ENCODE measurements around the gene ZNF573.
A peak's percentile ranks its signal among the peaks of the same experiment; 100 is the strongest.
"Not testable (repeated sequence)": the region's sequence is repeated elsewhere in the genome, so short reads cannot be mapped to it uniquely, and the experiment has no call there.

Gene ZNF573

DNA sequence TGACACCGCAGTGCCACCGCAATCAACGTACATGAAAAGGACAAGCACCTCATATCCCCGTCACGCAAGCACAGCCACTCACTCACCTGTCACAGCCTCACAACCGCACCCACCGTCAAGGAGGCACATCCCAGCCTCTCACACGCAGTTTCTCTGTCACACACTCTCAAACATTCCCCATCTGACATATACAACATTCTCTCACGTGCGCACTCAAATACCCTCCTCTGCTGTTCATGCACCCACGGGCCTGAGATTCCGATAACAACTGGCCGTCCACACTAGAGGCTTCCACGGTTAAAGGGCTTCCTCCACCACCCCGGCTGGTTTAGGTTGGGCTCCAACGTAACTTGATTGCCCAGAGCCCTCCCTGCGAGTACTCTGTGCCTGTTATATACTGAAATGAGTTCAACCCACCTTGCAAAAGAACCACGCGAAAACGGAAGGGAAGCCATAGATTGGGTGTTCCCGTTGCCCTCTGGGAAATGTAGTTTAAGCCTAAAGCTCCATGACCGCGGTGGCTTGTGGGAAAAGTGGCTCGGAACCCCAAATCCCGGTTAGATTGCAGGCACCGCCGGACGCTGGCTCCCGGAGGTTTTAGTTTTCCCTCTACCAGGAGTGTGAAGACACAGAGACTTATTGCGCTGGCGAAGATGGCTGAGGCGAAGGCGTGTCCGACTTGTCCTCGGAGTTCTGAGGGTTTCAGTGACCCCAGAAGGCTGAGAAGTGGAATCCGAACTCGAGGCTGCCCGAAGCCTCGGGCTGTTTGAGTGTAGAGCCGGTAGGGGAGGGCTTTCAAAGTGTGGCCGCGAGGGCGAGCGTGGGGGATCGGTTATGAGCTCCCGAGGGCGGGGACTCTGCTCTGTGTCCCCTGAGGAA, at the start of gene ZNF573:
ZNF573 (minus strand) TSS at position 460 of the 879 bp plus-strand sequence. CDS start 5,857 bp downstream, outside the sequence.
- peak; percentile 88 for DNase-seq (ENCODE audit: low spot score)

DNA sequence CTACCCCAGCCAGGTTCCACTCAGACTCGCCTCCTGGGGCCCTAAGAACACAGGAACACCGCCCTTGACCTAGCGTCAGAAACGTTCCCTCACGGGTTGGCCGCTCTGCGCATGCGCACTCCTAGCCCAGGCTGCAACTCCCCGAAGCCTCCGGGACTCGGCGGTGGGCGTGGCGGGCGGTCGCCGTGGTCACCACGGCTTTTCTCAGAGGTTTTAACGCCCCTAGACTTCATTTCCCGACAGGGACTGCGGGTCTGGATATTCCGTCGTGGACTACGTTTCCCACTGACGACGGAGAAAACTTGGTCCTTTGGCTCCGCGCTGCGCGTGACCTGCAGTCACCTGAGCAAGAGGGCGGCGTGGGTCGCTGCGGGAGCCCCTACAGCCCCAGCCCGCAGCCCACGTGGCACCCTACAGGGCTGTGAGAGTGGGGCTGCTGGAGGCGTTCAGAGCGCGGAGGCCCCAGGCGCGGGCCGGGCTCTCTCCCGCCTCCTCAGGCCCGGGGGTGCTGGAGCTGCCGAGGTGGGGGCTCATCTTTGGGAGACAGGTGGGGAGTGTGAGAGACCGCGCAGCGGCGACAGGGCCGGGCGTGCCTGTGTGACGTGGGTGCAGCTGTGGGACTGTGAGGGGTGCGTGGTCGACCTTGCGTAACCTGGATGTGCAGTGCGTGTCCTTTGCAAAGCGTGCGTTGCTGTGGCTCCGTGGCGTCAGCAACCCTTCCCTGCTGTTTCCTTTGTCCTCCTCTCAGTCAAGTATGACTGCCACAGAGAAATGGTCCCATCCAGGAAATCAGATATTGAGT, 38.0 kb upstream of the ZNF573 start:
- DNase-seq (ENCODE audit: low spot score) = peak; percentile 33

DNA sequence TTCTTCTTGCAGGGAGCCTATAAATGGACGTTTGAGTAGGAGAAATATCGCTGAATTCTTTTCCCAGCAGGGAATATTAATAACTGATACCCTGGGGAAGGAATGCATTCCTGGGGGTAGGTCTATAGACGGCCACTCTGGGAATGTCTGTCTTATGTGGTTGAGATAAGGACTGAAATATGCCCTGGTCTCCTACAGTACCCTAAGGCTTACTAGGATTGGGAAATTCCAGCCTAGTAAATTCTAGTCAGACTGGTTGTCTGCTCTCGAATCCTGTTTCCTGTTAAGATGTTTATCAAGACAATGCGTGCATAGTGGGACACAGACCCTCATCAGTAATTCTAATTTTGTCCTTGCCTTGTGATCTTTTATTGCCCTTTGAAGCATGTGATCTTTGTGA, 36.2 kb upstream of the ZNF573 start:
- not testable (repeated sequence) for DNase-seq (ENCODE audit: low spot score)

DNA sequence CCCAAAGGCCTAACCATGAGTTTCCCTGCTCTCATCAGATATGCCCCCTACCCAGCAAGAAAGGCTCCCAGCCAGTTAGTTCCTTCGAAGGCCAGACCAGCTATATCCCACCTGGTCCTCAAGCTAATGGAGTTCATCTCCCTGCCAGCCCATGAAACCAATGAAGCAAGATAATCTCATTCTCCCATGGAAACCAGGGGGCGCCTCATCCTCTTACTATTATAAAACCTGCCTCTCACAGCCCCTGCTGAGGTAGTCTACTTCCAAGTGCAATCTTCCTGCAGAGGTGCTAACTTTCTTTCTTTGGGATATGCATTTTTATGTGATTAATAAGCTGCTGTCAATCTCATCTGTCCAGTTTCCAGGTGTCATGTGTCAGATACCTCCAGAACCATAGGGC, 34.0 kb upstream of the ZNF573 start:
- no peak for DNase-seq (ENCODE audit: low spot score)

DNA sequence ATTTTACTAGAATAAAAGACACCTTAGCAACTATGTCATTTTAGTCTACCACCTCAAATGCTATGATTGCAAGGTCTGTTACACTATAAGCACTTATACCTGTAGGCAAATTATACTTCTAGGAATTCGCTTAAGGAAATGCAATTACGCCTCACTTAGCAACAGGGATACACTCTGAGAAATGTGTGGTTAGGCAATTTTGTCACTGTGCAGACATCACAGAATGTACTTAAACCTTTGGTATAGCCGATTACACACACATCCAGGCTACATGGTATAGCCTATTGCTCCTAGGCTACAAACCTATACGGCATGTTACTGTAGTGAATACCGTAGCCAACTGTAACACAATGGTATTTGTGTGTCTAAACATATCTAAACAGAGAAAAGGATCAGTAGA, 30.0 kb upstream of the ZNF573 start:
- no peak for DNase-seq (ENCODE audit: low spot score)

DNA sequence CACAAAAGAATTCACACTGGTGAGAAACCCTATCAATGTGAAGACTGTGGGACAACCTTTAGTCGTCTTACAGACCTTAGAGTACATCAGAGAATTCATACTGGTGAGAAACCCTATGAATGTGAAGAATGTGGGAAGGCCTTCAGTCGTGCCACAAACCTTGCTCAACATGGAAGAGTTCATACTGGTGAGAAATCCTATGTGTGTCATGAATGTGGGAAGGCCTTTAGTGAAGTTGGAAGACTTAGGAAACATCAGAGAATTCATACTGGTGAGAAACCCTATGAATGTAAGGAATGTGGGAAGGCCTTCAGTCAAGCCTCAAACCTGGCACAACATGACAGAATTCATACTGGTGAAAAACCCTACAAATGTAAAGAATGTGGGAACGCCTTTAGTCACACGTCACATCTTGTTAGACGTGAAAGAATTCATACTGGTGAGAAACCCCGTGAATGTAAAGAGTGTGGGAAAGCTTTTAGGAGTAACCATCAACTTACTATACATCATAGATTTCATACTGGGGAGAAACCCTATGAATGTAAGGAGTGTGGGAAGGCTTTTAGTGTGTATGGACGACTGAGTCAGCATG, 24.0 kb upstream of the ZNF573 start:
- no peak for DNase-seq (ENCODE audit: low spot score)

DNA sequence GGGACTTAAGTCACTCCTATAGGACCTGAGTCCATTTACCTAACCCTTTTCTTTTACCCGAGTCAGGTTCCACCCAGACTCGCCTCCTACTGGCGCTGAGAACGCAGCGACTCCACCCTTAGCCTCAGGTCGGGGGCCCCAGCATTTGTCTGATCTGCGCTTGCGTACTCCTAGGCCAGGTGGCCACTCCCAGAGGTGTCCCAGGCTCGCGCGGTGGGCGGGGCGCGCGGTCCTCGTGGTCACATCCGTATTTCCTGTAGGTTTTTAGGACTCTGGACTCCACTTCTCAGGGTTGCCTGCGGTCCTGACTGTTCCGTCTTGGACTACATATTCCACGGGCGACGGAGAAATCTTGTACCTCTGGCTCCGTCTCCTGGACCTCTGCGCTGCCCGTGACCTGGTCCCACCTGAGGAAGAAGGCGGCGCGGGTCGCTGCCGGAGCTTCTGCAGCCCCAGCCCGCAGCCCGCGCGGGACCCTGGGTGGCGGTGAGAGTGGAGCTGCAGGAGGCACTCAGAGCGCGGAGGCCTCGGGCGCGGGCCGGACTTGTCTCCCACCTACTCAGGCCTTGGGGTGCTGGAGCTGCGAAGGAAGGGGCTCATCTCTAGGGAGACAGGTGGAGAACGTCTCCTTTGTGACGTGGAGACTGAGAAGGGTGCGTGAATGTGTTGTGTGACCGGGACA, 11.0 kb upstream of the ZNF573 start:
- no peak for DNase-seq (ENCODE audit: low spot score)

DNA sequence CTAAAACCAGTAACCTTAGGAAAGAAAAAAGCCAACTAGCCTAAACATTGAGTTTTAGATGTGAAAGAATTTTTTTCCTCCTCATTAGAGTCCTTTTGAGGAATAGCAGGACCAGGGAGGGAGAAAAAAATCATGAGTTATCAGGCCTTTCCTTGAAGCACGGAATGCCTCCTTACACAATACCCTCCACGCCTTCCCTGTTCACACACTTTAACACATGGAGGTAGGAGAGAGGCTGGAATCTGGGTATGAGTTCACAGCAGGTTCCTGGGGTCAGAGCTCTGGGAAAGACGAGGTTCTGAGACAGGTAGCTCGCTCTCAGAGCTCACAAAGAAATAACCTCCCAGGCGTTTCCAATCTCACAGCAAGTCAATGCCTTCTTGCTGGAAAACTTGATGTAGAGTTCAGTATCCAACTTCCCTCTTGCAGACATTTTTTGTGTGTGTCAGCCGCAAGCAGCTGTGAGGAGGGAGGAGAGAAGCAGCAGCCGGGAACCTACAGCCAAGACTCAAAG, 716 bp downstream of the ZNF573 start:
- DNase-seq (ENCODE audit: low spot score) = peak; percentile 28

DNA sequence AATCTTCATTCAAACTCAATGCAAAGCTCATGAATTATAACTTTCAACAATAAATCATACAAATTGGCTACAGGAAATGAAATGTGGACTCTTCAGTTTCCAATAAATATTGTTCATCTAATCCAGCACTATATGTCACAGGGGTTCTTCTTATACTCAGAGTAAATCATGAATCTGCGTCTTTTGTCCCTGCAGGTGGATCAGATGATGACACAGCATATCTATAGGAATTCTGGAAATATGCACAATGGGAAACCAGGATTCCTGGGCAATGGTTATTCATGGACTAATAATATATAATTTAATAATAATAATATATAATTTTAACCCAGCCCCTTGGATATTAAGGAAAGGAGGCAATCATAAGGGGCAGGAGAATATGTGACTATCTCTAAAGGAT, 8.4 kb downstream of the ZNF573 start:
- no peak for DNase-seq (ENCODE audit: low spot score)

DNA sequence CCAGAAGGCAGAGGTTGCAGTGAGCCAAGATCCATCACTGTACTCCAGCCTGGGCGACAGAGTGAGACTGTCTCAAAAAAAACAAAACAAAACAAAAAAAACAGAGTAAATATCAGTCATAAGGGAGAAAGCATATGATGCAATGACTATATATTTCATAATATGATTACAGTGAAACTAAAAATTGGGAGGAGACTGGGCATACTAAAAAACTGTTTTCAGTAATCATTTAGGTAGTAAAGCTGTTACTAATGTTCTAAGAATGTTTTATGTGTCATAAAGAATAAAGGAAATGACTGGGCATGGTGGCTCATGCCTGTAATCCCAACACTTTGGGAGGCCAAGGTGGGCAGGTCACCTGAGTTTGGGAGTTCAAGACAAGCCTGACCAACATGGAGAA, 15.9 kb downstream of the ZNF573 start:
- DNase-seq (ENCODE audit: low spot score) = no peak

DNA sequence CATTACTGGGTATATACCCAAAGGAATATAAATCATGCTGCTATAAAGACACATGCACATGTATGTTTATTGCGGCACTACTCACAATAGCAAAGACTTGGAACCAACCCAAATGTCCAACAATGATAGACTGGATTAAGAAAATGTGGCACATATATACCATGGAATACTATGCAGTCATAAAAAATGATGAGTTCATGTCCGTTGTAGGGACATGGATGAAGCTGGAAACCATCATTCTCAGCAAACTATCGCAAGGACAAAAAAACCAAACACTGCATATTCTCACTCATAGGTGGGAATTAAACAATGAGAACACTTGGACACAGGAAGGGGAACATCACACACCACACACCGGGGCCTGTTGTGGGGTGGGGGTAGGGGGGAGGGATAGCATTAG, 21.7 kb downstream of the ZNF573 start:
- DNase-seq (ENCODE audit: low spot score) = not testable (repeated sequence)

DNA sequence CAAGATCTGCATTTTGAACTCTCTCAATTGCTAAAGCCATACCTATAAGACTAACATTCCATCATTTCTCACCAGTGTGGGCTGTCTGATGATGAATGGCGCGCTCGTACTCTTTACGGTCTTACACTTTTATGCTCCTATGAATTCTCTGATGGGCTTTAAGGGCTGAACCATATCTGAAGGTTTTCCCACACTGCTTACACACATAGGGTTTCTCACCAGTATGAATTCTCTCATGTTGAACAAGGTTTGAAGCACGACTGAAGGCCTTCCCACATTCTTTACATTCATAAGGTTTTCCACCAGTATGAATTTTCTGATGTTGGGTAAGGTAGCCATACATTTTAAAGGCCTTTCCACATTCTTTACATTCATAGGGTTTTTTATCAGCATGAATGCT, 41.0 kb downstream of the ZNF573 start:
- no peak for DNase-seq (ENCODE audit: low spot score)

DNA sequence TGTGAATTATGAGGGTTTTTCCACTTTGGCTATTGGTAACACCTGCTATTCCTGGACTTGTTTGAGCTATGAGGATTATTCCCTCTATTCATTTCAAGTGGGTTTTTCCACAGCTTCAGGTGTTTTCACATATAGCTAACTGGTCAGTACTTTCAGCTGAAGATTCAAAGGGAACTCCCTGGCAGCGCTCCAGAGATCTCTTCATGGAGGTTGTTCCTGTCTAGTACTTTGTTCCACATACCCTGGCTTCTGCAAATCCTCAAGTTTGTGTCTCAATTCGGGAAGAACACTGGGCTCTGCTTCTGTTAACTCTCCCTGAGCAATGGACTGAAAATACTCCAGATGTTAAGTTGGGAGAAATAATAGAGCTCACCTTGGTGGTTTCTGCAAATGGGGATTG, 54.2 kb downstream of the ZNF573 start:
- DNase-seq (ENCODE audit: low spot score) = no peak

DNA sequence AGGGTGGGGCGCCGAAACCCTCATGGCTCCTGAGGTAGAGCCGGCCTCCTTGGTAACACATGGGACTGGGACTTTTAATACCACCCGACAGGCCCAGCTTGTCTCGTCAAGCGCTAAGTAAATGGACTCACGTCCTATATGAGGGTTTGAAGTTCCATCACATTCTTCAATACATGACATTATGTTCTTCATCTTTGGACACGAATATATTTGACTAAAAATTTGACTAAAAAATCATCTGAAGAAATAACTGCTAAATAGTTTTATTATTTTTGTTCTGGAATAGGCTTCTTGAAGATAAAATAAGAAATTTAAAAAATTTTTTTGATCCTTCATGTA, 59.5 kb downstream of the ZNF573 start:
- no peak for DNase-seq (ENCODE audit: low spot score)

DNA sequence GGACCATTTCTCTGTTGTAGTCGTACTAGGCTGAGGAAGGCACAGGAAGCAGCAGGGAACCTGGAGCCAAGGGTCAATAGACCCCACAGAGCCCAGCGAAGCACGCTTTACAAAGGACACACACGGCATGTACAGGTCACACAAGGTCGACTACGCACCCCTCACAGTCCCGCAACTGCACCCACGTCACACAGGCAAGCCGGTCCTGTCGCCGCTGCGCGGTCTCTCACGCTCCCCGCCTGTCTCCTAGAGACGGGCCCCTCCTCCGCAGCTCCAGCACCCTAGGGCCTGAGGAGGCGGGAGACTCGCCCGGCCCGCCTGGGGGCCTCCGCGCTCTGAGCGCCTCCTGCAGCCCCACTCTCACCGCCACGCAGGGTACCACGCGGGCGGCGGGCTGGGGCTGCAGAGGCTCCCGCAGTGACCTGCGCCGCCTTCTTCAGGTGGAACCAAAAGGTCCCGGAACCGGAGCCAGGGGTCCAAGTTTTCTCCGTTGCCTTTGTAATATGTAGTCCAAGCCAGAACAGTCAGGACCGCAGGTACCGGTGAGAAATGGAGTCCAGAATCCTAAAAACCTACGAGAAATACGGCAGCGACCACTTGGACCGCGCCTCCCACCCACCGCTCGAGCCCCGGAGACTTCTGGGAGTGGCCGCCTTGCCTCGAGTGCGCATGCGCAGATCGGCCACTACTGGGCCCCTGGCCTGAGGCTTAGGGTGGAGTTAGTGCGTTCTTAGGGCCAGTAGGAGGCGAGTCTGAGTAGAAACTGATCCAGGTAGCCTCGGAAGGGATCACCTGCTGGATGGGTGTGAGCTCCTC, 60.1 kb downstream of the ZNF573 start, which contains the start of gene ZNF607:
ZNF607 (minus strand) TSS at position 651 of the 816 bp plus-strand sequence. CDS start 8,143 bp downstream, outside the sequence.
- peak; percentile 97 for DNase-seq (ENCODE audit: low spot score)

DNA sequence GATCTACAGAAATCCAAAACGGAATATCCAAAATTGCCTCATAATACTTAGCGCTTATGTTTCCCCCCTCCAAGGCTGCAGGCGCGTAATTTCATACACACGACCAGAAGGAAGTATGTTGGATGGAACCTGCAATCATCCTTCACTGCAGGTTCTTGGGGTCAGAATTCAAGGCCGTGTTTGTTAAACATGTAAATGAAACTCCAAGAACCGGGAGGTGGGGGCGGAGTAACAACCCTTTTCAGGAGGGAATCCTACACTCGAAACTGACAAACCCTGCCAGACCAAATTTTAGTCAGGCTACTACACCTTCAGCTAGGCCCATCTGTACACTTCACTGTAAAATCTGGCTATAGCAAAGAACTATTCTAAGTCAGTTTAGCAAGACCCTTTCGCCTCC, 61.1 kb downstream of the ZNF573 start:
- DNase-seq (ENCODE audit: low spot score) = peak; percentile 14

DNA sequence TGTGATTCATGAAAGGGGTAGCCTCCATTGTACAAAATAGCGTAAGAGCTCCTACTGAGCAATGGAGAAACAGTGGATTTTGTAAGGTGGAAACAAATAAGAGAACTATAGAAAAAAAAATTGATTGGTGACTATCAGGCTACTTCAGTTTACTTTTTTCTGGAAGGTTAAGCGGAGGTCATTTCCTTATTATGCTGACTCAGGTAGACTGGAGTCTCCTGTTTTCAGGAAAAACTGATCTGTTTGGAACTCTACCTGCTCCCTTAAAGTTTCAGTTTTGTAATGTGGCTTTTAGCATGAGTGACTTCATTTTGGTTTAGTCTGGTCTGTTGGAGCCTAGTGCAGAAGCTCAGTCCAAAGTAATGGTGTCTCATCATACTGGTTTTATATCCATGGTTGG, 63.2 kb downstream of the ZNF573 start:
- DNase-seq (ENCODE audit: low spot score) = no peak

DNA sequence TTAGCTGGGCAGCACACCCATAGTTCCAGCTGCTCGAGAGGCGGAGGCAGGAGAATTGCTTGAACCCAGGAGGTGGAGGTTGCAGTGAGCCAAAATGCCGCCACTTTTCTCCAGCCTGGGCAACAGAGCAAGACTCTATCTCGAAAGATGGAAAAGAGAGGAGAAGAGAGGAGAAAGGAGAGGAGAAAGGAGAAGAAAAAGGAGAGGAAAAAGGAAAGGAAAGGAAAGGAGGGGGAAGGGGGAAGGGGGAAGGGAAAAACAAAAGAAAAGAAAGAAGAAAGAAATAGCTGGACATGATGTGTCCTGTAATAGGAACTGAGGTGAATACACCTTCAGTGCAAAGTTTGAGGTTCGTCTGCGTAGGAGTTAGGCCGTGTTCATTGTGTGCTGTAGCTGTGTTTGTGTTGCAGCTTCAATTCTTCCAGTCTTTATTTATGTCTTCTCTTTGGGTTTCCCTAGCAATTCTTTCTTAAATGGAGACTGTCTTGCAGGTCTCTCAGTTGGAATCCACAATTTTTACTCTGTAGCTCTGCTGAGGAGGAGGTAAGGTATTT, 73.3 kb downstream of the ZNF573 start:
- no peak for DNase-seq (ENCODE audit: low spot score)

DNA sequence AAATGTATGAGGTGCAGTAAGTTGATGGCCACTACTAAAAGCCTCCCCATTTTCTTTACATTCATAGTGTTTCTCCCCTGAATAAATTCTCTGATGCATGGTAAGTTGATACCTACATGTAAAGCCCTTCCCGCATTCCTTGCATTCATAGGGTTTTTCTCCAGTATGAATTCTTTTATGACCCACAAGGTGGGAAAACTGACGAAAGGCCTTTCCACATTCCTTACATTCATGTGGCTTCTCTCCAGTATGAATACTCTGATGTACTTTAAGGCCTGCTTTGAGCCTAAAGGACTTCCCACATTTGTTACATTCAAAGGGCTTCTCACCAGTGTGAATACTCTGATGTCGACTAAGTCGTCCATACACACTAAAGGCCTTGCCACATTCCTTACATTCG, 80.3 kb downstream of the ZNF573 start:
- no peak for DNase-seq (ENCODE audit: low spot score)

DNA sequence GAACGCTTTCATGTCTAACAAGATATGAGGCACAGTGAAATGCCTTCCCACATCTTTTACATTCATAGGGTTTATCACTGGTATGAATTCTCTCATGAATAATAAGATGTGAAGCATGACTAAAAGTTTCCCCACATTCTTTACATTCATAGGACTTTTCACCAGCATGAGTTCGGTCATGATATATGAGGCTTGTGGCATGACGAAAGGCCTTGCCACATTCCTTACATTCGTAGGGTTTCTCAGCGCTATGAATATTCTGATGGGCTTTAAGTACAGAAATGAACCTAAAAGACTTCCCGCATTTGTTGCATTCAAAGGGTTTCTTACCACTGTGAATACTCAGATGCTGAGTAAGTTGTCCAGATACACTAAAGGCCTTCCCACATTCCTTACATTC, 81.2 kb downstream of the ZNF573 start:
- no peak for DNase-seq (ENCODE audit: low spot score)
